ENCODE measurements around the gene STAT5B. TPM values are rescaled to one million over a fixed set of nuclear protein-coding genes. Genes with fewer than 3 reads are reported as not detected.
"Not testable (repeated sequence)": the region's sequence is repeated elsewhere in the genome, so short reads cannot be mapped to it uniquely, and the experiment has no call there.

The STAT5B gene
- 10 to 100 TPM in 11 of 12 donors, not detected in 1; 31.5 to 53.1 (median 40.9) TPM for polyA plus RNA-seq (ENCODE audit: insufficient read length in 12 of 12)
- long read RNA-seq, donor 1, full-length matches to known transcripts, result 6 of 6 reads
- long read RNA-seq, donor 1, partial matches to known transcripts, result 0 of 6 reads
- long read RNA-seq, donor 1, other reads (novel, unspliced or antisense), result 0 of 6 reads
- long read RNA-seq, donor 2, full-length matches to known transcripts, result 3 of 3 reads
- long read RNA-seq, donor 2, partial matches to known transcripts, result 0 of 3 reads
- long read RNA-seq, donor 2, other reads (novel, unspliced or antisense), result 0 of 3 reads
- long read RNA-seq, donor 3, partial matches to known transcripts, result 0 of 1 reads
- long read RNA-seq, donor 3, other reads (novel, unspliced or antisense), result 0 of 1 reads
- long read RNA-seq, donor 4, full-length matches to known transcripts, result 2 of 2 reads
- long read RNA-seq, donor 4, partial matches to known transcripts, result 0 of 2 reads
- long read RNA-seq, donor 4, other reads (novel, unspliced or antisense), result 0 of 2 reads
- long read RNA-seq, donor 5, full-length matches to known transcripts, result 8 of 8 reads
- long read RNA-seq, donor 5, partial matches to known transcripts, result 0 of 8 reads
- long read RNA-seq, donor 5, other reads (novel, unspliced or antisense), result 0 of 8 reads
- long read RNA-seq, donor 6, full-length matches to known transcripts, result 1 of 1 reads
- long read RNA-seq, donor 6, partial matches to known transcripts, result 0 of 1 reads
- long read RNA-seq, donor 6, other reads (novel, unspliced or antisense), result 0 of 1 reads
- long read RNA-seq, donor 7, full-length matches to known transcripts, result 6 of 20 reads
- long read RNA-seq, donor 7, partial matches to known transcripts, result 14 of 20 reads
- long read RNA-seq, donor 7, other reads (novel, unspliced or antisense), result 0 of 20 reads
- long read RNA-seq, donor 8, full-length matches to known transcripts, result 7 of 7 reads
- long read RNA-seq, donor 8, partial matches to known transcripts, result 0 of 7 reads
- long read RNA-seq, donor 8, other reads (novel, unspliced or antisense), result 0 of 7 reads
- long read RNA-seq, donor 9, full-length matches to known transcripts, result 2 of 2 reads
- long read RNA-seq, donor 9, partial matches to known transcripts, result 0 of 2 reads
- long read RNA-seq, donor 9, other reads (novel, unspliced or antisense), result 0 of 2 reads
- long read RNA-seq, donor 10, full-length matches to known transcripts, result 5 of 5 reads
- long read RNA-seq, donor 10, partial matches to known transcripts, result 0 of 5 reads
- long read RNA-seq, donor 10, other reads (novel, unspliced or antisense), result 0 of 5 reads
- long read RNA-seq, donor 11, full-length matches to known transcripts, result 1 of 1 reads
- long read RNA-seq, donor 11, partial matches to known transcripts, result 0 of 1 reads
- long read RNA-seq, donor 11, other reads (novel, unspliced or antisense), result 0 of 1 reads

DNA sequence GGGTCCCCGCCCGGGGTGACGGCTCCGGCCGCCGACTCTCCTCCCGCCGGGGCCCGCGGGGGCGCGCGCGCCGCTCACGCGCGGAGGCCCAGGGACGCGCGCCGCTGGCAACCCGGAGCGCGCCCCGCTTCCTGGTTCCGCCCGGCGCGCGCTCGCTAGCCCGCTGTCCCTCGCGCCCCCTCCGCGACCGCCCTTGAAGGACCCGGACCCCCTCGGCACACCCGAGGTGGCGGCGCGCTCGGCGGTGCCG, at the start of gene STAT5B:
Gene STAT5B, minus strand, starts transcription at position 33 of the 250 bp plus-strand sequence. CDS start 44,264 bp downstream, outside the sequence.
- DNase-seq, result peak; percentile 59

DNA sequence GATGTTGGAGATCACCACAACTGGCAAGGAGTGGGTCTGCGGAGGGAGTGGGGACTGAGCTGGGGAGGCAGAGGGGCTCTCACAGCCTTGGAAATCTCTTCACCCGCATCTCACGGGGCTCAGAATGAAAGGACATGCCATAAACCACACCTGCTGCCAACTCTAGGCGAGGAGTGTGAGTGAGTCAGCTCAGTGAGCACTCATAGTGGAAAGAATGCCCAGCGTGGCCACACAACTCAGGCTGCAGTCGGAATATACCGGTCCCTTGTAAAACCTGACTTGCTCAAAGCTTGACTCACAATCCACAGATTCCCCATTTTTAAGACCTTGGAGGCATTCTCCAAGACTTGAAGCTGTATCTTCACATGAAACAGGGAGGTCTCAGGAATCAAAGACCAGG, 48.8 kb upstream of the STAT5B start:
- no peak for DNase-seq

DNA sequence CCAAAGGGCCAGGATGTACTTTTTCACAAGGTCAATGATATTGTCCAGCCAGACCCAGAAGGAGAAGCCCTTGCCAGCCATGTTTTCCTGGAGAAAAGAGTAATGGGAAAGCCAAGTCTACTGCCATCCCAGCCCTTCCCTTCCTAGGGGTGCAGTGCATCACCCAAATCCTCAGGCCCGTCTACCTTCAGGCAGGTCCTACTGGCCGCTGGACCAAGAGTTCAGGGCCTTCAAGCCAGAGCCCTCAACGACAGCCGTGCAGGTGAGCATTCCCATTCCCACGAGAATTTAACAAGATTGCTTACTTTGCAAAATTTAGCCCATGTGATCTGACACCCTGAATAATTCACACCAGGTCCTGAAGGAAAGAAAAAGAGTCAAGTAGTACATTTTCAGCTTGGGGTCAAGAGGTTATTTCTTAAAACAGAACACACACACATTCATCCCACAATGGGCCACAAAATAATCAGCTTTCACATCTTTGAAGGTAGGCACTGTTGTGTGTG, 47.1 kb upstream of the STAT5B start:
- DNase-seq, result no peak

DNA sequence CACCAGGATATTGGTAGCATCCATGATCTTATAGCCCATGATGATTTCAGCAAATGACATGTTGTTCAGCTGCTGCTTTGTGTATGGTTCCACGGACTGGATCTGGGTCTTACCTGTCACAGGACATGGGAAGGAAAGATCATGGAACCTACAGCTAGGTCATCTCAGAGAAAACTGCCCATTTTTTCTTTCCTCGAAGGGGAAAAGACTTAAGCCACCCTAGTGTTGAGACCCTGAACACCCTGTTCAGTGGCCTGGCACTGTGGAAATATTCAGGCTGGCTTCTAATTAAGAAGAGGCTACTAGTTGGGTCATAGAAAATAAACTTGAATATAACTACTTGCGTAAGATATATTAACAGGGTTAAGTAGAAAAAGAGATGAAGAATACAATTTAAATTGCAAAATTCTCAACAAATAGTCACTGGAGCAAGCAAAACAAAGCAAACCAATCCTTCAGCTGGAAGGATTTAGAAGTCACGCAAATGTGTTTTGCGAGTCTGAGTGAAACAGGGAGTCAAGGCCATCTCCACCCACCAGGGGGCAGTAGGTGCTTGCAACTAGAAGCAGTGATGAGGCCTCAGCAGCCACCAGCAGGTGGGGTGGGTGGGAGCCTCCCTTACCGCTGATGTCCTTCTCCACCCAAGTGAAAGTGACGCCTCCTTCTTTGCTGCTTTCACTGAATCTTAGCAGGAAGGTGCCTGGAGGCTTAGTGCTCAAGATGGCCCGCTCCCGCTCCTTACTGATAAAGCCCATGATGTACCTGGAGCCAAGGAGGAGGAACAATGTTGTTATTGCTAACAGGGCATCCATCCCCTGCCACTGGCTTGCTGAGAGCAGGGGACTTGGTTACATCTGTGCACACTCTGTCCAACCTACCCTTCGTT, 46.4 kb upstream of the STAT5B start:
- DNase-seq, result peak; percentile 92

DNA sequence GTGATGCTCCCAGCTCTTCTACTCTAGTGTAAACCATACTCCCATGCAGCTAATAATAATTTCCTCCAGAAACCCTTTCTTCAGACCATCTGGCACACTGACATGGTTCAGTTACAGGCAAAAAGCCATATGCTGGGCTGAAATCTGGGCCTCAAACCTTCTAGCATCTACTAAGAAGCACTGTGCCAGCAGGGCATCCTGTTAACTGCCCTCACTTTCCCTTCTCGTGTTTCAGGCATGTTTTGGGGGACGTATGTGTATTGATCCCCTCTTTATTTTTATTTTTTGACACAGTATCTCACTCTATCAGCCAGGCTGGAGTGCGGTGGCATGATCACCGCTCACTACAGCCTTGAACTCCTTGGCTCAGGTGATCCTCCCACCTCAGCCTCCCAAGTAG, 45.4 kb upstream of the STAT5B start:
- DNase-seq, result no peak

DNA sequence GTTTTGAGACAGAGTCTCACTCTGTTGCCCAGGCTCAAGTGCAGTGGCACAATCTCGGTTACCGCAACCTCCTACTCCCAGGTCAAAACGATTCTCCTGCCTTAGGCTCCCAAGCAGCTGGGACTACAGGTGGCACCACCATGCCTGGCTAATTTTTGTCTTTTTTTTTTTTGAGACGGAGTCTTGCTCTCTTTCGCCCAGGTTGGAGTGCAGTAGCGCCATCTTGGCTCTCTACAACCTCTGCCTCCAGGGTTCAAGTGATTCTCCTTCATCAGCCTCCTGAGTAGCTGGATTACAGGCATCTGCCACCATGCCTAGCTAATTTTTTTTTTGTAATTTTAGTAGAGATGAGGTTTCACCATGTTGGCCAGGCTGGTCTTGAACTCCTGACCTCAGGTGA, 41.8 kb upstream of the STAT5B start:
- DNase-seq, result not testable (repeated sequence)

DNA sequence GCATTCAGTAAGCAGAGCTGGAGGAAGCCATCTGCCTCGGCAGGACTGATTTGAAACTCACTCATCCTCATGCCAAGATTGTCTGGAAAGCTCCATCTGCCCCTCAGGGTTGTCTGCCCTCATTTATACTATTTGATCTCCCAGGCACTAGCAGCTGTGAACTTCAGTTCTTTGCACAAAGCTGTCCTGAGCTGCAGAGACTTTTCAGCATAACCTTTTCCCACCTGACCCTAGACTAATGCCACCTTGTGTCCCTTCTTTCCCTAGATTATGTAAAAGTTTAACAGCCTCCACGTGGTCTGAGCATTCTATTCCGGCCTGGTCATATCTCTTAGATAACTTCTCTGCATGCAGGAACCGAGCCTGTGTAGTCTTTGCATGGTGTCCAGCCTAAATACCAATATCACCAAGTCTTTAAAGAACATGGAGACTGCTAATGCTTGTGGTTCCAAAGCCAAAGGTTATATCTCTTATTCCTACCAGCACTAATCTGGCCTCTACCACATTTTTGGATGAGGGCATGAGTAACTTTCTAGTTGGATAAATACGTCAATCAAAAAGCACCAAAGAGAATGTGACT, 41.2 kb upstream of the STAT5B start:
- no peak for DNase-seq

DNA sequence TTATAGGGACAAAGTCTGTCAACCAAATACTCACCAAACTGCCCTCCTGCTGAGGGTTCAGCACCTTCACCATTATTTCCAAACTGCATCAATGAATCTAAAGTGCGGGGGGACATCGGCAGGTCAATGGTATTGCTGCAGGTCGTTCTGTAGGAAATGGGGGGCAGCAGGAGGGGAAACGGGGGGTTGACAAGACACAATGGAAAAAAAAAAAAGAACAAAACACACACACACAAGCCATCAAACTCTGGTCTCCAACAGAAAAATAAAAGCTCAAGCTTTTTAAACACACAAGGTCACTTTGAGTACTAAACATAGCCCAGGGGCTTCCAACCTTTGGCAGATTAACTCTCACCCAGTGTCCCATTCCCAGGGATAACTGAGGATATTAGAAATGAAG, 40.6 kb upstream of the STAT5B start:
- DNase-seq, result no peak

DNA sequence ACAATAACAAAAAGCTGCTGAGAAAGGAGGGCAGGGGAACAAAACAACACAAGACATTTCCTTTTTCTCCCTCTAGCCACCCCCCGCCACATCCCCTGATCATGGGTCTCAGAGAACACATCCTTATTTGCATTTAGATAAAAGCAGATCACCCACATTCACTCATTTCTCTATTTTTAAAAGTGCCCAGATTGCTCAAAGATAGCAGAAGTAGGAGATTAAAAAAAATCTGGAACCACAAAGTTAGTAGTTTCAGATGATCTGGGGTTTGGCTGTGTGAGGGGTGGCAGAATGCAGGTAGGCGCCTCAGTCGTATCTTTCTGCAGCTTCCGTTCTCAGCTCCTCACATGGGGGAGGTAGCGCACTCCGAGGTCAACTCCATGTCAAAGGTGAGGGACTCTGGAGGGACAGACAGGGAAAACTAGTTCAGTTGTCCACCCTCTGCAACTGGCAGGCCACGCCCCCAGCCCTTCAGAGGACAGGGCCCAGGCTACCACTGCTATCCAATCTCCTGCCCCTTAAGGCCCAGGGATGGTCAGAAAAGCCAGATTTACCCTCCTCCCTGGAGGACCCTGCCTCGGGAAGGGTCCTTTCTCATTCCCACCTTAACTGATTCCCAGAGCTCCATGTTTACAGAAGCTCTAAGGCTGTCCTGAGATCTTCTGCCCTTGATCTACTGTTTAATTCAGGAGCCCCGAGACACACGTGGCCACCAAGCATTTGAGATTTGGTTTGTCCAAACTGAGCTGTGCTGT, 39.4 kb upstream of the STAT5B start:
- no peak for DNase-seq

DNA sequence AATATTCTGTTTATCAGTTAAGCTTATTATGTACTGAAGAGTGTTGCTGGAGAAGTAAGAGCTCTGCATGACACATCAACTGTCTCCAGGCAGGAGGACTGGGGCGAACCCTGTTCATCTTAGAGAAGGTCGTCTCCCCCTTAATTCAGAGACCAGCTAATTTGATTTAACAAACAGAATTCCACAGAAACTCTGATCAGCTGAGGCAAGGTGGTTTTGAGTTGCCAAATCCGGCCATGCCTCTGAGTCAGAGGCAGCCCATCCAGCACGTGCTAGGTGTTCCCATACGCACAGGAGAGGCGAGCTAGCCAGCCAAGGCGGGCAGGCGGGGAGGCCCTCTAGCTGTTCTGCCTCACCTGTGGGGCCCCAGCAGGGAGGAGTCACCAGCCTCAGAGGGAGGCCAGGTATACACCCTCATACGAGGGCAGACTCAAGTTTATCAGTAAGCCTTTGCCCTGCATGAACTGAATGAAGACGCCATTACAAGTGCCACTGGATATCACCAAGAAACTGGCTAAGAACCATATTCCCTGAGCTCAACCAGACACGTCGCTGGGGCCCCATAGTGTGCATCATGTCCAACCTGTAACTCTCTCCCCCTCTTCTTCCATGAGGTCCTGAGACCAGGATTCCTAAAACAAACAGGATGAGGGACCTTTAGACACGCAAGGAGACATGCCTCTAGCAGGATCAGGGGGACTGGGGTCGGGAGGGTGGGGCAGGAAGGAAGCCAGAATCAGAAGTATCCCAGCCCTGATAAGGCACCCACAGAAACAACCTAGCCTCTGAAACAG, 37.8 kb upstream of the STAT5B start:
- no peak for DNase-seq

DNA sequence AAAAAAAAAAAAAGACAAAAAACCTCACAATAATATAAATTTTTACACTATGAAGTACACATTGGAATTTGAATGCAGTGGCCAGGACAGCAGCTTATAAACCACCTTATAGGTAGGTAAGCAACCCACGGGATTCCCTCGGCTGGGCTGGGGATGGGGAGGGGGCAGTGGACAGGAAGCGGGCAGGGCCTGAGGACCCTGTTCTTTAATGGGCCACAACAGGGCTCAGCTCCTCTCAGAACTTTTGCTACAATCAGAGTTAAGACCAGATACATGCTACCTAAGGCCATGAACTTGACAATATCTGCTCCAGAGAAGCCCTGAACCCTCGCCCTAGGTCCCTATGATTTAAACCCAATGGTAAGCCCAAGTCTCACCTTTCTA, 37.2 kb upstream of the STAT5B start:
- DNase-seq, result no peak

DNA sequence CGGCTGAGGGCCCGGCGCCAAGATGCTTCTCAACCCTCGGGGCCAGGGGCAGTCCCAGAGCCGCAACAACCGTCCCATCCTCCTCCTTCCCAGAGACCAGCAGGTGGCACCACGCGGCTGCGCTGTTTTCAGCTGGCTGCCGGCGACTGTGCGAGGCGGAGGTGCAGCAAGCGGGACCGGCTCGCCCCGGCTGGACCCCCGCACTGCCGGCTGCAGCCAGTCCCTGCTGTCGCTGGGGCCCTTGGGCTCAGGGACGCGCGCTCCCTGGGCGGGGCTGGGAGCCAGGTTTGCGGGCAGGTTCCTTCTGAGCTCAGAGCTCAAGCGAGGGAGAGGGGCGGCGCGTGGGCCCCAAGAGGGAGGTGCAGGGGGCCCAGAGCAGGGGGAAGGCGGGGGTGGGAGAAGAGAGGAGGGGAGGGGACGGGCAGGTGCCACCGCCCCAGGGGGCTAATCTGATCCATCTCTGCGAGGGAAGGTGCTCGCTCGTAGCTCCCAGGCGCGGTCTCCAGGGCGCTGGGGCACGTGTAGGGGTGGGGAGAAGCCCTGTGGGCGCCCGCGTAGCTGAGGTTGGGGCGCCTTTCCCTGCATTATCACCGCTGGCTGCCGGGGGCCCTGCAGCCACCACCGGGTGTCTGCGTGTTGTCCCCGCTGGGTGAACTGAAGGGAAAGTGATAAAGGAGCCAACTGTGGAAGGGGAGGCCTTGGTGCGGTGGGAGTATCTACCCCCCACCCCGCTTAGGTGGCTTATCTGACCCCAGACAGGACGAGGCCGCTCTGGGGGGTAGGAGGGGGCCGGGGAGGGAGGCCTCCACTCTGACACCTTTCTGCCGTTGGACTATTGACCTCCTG, 36.3 kb upstream of the STAT5B start:
- peak; percentile 78 for DNase-seq

DNA sequence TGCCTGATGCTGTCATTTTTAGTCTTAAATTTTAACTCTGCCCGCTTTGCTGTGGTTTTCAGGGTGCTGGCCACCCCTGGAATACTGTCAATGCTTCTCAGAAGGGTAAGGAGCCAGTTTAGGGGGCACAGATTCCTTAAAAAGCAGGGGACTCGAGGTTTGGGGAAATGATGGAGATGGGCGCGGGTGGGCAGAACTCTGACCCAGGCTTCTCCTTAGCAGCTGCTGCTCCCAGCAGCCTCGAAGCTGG, 35.8 kb upstream of the STAT5B start:
- no peak for DNase-seq

DNA sequence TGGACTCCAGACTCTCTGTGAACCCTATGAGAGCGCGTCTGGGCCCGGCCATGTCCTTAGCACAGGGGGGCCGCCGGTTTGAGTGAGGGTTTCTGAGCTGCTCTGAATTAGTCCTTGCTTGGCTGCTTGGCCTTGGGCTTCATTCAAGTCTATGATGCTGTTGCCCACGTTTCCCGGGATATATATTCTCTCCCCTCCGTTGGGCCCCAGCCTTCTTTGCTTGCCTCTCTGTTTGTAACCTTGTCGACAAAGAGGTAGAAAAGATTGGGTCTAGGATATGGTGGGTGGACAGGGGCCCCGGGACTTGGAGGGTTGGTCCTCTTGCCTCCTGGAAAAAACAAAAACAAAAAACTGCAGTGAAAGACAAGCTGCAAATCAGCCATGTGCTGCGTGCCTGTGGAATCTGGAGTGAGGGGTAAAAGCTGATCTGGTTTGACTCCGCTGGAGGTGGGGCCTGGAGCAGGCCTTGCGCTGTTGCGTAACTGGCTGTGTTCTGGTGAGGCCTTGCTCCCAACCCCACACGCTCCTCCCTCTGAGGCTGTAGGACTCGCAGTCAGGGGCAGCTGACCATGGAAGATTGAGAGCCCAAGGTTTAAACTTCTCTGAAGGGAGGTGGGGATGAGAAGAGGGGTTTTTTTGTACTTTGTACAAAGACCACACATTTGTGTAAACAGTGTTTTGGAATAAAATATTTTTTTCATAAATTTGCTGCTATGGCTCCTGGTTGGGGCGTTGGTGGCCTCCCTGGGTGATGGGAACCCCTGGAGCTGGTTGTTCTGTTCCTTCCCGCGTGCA, 35.2 kb upstream of the STAT5B start:
- DNase-seq, result peak; percentile 92

DNA sequence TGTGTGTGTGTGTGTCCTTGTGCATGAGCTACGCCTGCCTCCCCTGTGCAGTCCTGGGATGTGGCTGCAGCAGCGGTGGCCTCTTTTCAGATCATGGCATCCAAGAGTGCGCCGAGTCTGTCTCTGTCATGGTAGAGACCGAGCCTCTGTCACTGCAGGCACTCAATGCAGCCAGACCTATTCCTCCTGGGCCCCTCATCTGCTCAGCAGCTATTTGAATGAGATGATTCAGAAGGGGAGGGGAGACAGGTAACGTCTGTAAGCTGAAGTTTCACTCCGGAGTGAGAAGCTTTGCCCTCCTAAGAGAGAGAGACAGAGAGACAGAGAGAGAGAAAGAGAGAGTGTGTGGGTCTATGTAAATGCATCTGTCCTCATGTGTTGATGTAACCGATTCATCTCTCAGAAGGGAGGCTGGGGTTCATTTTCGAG, 34.6 kb upstream of the STAT5B start:
- no peak for DNase-seq

DNA sequence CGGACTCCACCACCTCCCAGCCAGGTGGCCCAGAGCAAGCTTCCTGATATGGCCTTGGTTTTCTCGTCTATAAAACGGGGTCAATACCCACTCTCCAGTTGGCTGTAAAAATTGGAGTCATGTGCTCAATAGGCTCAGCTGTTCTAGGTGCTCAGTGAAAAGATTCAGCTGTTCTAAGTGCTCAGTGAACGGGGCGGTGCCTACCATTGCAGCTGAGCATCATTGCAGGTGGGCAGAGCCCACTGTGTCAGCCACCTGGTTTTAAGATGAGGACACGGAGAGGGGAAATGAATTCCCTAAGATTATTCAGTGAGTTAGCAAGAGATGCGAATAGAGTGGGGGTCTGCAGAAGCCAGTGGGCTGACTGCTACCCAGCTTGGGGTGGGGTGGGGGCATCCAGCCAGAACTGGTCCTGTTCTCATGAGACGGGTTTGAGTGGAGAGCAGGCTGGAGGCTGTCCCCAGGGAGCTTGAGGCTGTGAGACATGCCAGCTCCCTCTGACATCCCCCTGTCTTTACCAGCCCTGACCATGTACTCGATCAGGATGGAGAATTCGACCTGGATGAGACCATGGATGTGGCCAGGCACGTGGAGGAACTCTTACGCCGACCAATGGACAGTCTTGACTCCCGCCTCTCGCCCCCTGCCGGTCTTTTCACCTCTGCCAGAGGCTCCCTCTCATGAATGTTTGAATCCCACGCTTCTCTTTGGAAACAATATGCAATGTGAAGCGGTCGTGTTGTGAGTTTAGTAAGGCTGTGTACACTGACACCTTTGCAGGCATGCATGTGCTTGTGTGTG, 34.0 kb upstream of the STAT5B start:
- no peak for DNase-seq

Data from muscle of arm (tissue), 14 donors.